ENCODE results near the gene GPATCH3. TPM values are rescaled to one million over a fixed set of nuclear protein-coding genes. Genes with fewer than 3 reads are reported as not detected.
"Not testable (repeated sequence)": the region's sequence is repeated elsewhere in the genome, so short reads cannot be mapped to it uniquely, and the experiment has no call there.

The GPATCH3 gene
- total RNA-seq, 1 donor from 2014 or later = 14.8 TPM

GRCh38 chr1:26847826-26848225, 52.4 kb downstream of the GPATCH3 start:
- intact Hi-C loops (cut with micrococcal nuclease) = not testable (repeated sequence)

GRCh38 chr1:26844424-26845196, 55.7 kb downstream of the GPATCH3 start:
- intact Hi-C loops (cut with micrococcal nuclease) = no loop called here

Other genes with a start within 250 kb of the GPATCH3 start
- gene ARID1A, start 204.5 kb downstream of the GPATCH3 start, total RNA-seq = 124 and 130 TPM in 2 replicates
- gene PIGV, start 112.5 kb downstream of the GPATCH3 start, total RNA-seq = 11.3 and 12.2 TPM in 2 replicates
- 87.9 and 89.0 TPM in 2 replicates for gene ZDHHC18, start 73.8 kb downstream of the GPATCH3 start, total RNA-seq
- gene SFN, start 37.3 kb downstream of the GPATCH3 start, total RNA-seq = 1.2 and 1.4 TPM in 2 replicates
- gene GPN2, start 10.2 kb downstream of the GPATCH3 start, total RNA-seq = 34.1 and 35.5 TPM in 2 replicates
- gene NR0B2, start 13.5 kb upstream of the GPATCH3 start, total RNA-seq = not detected in 2 replicates
- 71.8 and 74.6 TPM in 2 replicates for gene NUDC, start 21.3 kb upstream of the GPATCH3 start, total RNA-seq
- not detected in 2 replicates for gene KDF1, start 60.0 kb upstream of the GPATCH3 start, total RNA-seq
- gene TRNP1, start 93.2 kb upstream of the GPATCH3 start, total RNA-seq = 0.32 and 0.68 TPM in 2 replicates
- gene TENT5B, start 112.4 kb upstream of the GPATCH3 start, total RNA-seq = not detected in 2 replicates